ENCODE data around the gene DAPL1.

- TF ChIP-seq, protein P1, sequence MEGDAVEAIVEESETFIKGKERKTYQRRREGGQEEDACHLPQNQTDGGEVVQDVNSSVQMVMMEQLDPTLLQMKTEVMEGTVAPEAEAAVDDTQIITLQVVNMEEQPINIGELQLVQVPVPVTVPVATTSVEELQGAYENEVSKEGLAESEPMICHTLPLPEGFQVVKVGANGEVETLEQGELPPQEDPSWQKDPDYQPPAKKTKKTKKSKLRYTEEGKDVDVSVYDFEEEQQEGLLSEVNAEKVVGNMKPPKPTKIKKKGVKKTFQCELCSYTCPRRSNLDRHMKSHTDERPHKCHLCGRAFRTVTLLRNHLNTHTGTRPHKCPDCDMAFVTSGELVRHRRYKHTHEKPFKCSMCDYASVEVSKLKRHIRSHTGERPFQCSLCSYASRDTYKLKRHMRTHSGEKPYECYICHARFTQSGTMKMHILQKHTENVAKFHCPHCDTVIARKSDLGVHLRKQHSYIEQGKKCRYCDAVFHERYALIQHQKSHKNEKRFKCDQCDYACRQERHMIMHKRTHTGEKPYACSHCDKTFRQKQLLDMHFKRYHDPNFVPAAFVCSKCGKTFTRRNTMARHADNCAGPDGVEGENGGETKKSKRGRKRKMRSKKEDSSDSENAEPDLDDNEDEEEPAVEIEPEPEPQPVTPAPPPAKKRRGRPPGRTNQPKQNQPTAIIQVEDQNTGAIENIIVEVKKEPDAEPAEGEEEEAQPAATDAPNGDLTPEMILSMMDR (conservative IDR thresholded peaks at IDR 0.05 in 1 of 2, IDR thresholded peaks at IDR 0.05 in 1 of 2; ENCODE audit: low read depth in 1 of 2, low read length in 2 of 2), result no peak
- no peak for TF ChIP-seq EZH2 (IDR thresholded peaks at IDR 0.05; ENCODE audit: low read length, missing control alignments)
These were observed 8.2 kb upstream of the DAPL1 start for GRCh38 chr2:158786897-158787296.

All from fibroblast of lung (primary cell).